HPDE6-E6E7 (cell line): ENCODE data around the gene IRX1.

ENCODE experiments used
- DNase-seq: peaks from one replicate; pipeline ENCODE4 v3.0.0; 2011; ENCODE audit warnings: missing footprints; ENCODE audit errors: extremely low spot score

Gene IRX1

DNA sequence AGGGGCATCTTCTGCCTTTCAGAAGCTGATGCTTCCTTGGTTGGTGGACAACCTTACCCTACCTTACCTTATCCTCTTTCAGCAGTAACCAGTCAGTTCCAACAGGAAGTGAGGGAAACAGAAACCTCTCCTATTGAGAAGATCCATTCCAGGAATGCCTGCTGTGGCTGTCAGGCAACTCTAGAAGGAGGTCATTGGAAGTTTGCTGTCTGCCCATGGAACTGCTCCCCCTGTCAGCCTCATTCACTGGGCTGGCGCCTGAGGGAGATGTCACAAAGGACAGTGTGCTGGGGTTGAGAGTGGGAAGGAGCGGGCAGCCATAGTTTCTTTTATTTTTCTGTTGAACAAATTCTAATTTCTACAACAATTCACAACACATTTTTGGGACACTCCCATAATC is 54.7 kb downstream of the IRX1 start:
- DNase-seq = no peak

GRCh38 chr5:3650868-3651267 is 55.2 kb downstream of the IRX1 start:
- no peak for DNase-seq
